A549 treated with AZD9567 at 1 μM for 4 hours (cell line): ENCODE measurements around the gene CAMKK2. TPM values are rescaled to one million over a fixed set of nuclear protein-coding genes. Genes with fewer than 3 reads are reported as not detected.

Experiments used
- total RNA-seq: library from RNA; stranded (reverse); fragments of 200-300 nt; extraction: Qiagen RNA extraction; gene quantifications from 5 replicates; pipeline ENCODE4 v1.2.3, GENCODE V29; 2022; ENCODE audit not compliant: insufficient read depth

CAMKK2 gene
- 23.4 to 32.9 TPM (median 30.1 TPM) in 5 replicates for total RNA-seq

GRCh38 chr12:121296618-121297434 is at the start of gene CAMKK2:
CAMKK2 (minus strand) TSS chr12:121296709; CDS start chr12:121274526, 22,183 bp downstream.

GRCh38 chr12:121209624-121210572 is 86.6 kb downstream of the CAMKK2 start, which contains the start of gene P2RX4:
P2RX4 (plus strand) TSS chr12:121210129; CDS start chr12:121210165, 36 bp downstream.

Other genes with a start within 250 kb of the CAMKK2 start
- gene P2RX7, start 163.8 kb downstream of the CAMKK2 start, total RNA-seq: 0.06 TPM in 1 of 5 replicates, not detected in the others
- 17.1 to 24.0 TPM (median 18.2 TPM) in 5 replicates for gene P2RX4, start 86.6 kb downstream of the CAMKK2 start, total RNA-seq
- 91.3 to 121 TPM (median 94.4 TPM) in 5 replicates for gene ANAPC5, start 55.7 kb upstream of the CAMKK2 start, total RNA-seq
- 39.1 to 44.4 TPM (median 41.5 TPM) in 5 replicates for gene RNF34, start 103.4 kb upstream of the CAMKK2 start, total RNA-seq